ENCODE results near the gene BORCS6.

BORCS6 gene

GRCh38 chr17:8189711-8190477, at the start of gene BORCS6:
Gene BORCS6, minus strand, starts transcription at chr17:8190180. Its CDS starts 40 bp downstream, at chr17:8190140.
- TF ChIP-seq CTCF (IDR thresholded peaks at IDR 0.05): peak; percentile 39; the same call in 1 of the 2 replicates

DNA sequence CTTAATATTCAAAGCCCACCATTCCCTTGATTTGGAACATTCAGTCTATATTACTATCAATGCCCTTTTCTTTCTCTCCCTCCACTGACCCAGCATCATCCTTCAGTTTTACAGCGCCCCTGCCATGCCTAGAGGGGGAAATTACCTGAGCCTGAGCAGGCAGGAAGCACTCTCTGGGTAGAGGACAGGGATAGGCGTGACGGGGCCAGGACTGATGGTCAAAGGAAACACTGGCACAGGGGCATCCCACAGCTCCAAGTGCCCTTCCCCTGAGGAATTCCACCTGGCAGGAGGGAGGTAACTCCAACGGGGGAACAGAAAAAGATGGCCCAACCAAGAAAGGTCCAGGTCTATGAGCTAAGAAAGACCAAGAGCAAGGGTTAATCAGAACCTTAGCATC, 47.9 kb upstream of the BORCS6 start:
- no peak for TF ChIP-seq CTCF (IDR thresholded peaks at IDR 0.05)

DNA sequence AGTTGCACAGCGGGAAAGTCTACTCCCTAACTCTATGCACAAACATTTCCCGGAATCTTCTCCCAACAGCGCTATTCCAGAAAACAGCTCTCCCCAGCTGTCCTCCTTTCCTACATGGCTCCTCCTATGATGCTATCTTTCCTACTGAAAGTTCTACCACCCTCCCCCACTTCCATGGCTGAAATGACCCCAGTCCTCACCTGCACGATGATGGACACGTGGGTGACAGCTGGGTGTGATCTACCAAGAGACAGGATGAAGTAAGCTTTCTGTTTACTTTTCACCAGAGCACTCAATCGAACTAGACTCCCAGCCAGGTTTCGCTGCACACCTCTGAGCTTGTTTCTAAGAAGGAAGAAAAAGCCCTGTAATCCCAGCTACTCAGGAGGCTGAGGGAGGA, 47.2 kb upstream of the BORCS6 start:
- no peak for TF ChIP-seq CTCF (IDR thresholded peaks at IDR 0.05)

DNA sequence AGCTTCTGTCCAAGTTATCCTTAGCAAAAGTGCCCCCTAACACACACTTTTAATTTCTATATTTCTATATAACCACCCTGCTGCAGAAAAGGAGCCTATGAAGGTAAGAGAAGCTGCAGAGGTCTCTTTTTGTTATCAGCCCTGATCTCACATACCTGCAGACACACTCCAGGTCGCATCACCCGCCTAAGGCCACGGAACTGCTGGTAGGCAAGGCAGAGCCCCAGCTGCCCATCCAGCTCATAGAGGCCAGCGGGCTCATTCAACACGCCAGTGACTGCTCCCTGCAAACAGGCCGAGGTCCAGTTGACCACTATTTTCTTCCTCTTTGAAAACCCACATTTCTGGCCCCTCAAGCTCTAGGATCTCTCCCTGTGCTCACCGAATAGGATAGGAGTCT, 45.7 kb upstream of the BORCS6 start:
- TF ChIP-seq CTCF (IDR thresholded peaks at IDR 0.05): no peak

DNA sequence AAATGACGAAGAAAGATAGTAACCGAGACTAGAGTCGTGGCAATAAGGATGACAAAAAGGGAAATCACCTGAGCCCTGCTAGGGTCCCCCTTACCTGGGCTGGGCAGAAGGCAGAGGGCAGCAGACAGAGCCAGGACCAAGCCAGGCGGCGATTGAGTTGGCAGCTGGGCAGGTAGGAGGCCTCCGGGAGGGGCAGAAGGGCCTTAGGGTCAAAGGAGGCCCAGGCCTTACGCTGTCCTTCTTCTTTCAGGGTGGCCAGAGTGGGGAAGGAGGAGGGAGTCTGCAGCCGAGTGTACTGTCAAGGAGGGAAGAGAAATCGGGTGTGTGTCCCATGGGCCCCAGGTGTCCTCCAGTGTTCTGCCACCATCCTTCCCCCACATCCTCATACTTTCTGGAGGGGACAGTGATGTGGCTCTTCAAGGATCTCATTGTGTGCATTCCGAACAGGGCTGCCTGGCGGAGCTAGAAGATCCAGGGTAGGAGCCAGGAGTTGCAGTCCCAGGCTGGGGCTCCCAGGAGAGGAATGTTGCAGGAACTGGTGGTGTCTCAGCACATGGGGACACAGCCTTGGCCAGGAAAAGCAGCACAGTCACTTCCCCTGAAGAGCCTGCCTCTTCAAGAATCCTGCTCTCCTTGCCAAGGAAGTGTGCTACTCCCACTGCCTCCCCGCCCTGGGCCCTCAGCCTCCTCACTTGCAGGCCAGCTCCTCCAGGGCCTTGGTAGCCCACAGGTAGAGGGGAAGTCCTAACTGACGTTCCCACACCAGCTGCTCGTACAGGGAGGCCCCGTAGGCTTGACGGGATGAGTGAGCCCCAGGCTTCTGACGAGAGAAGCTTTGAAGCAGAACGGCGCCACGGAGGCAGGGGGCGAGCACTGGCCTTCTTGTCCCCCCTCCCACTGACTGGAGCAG, 44.6 kb upstream of the BORCS6 start:
- no peak for TF ChIP-seq CTCF (IDR thresholded peaks at IDR 0.05)

- TF ChIP-seq CTCF (IDR thresholded peaks at IDR 0.05): no peak
Measured at GRCh38 chr17:8231701-8232100, 41.7 kb upstream of the BORCS6 start.

DNA sequence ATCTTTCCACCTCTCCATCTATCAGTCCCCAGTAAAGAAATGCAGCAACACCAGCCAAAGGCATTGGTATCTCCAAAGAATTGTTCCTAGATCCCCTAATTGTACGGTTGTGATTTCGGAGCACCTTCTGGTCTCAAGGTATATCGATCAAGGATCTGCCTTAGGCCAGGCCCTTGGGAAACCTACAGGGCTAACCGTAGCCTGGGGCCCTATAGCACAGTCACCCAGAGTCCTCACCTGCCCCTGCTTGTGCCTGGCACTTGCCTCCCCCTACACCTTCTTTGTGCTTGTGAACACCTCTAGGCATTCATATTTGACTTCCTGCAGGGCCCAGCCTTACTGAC, 37.2 kb upstream of the BORCS6 start:
- TF ChIP-seq CTCF (IDR thresholded peaks at IDR 0.05): no peak
